Stimulated activated CD8-positive, alpha-beta memory T cell treated with anti-CD3 and anti-CD28 coated beads, Interleukin-7, amount 100 ng/mL, for 24 hours (primary cell): Measurements from ENCODE around the gene SMTN.
"Not testable (repeated sequence)": the region's sequence is repeated elsewhere in the genome, so short reads cannot be mapped to it uniquely, and the experiment has no call there.

ENCODE experiments used
- DNase-seq: peaks from one replicate; pipeline ENCODE4 v3.0.0-alpha.2; 2020; ENCODE audit warnings: low read depth

SMTN gene

GRCh38 chr22:31104869-31105268 lies 23.8 kb downstream of the SMTN start:
- no peak for DNase-seq

- no peak for DNase-seq
Observed at GRCh38 chr22:31105282-31105929, 24.3 kb downstream of the SMTN start.

GRCh38 chr22:31106001-31106571 lies 25.0 kb downstream of the SMTN start:
- DNase-seq = no peak

- DNase-seq = no peak
Observed at GRCh38 chr22:31106731-31107177, 25.6 kb downstream of the SMTN start.

- DNase-seq = peak; percentile 69
Observed at GRCh38 chr22:31107178-31107893, 26.2 kb downstream of the SMTN start, which contains the start of gene SELENOM. SELENOM (minus strand) TSS chr22:31107568; CDS start chr22:31107505, 63 bp downstream.

GRCh38 chr22:31107894-31108218 lies 26.7 kb downstream of the SMTN start:
- DNase-seq = no peak

GRCh38 chr22:31112547-31113091 lies 31.5 kb downstream of the SMTN start:
- DNase-seq = not testable (repeated sequence)

GRCh38 chr22:31118046-31118820 lies 37.1 kb downstream of the SMTN start:
- DNase-seq = no peak

GRCh38 chr22:31119026-31119717 lies 38.1 kb downstream of the SMTN start:
- no peak for DNase-seq

- no peak for DNase-seq
Observed at GRCh38 chr22:31120230-31120629, 39.1 kb downstream of the SMTN start.

- DNase-seq = no peak
Observed at GRCh38 chr22:31120642-31121041, 39.5 kb downstream of the SMTN start.

- DNase-seq = no peak
Observed at GRCh38 chr22:31121403-31121802, 40.3 kb downstream of the SMTN start.

- no peak for DNase-seq
Observed at GRCh38 chr22:31122196-31122531, 41.0 kb downstream of the SMTN start.

- DNase-seq = no peak
Observed at GRCh38 chr22:31122532-31123291, 41.6 kb downstream of the SMTN start, which contains the start of gene INPP5J. INPP5J (plus strand) TSS chr22:31122966; CDS start chr22:31123015, 49 bp downstream.

GRCh38 chr22:31123292-31123602 lies 42.1 kb downstream of the SMTN start:
- DNase-seq = no peak

- no peak for DNase-seq
Observed at GRCh38 chr22:31124290-31124689, 43.2 kb downstream of the SMTN start.

GRCh38 chr22:31124811-31125465 lies 43.8 kb downstream of the SMTN start:
- DNase-seq = no peak

GRCh38 chr22:31125521-31126117 lies 44.5 kb downstream of the SMTN start:
- no peak for DNase-seq

- no peak for DNase-seq
Observed at GRCh38 chr22:31126128-31126868, 45.2 kb downstream of the SMTN start.

- no peak for DNase-seq
Observed at GRCh38 chr22:31126869-31127175, 45.7 kb downstream of the SMTN start.
